ENCODE results near the gene LONRF2.

- TF ChIP-seq CTCF (IDR thresholded peaks at IDR 0.05) (no peak), POLR2A (IDR thresholded peaks at IDR 0.05) (no peak)
These were observed 19.8 kb downstream of the LONRF2 start for GRCh38 chr2:100302585-100302892.
